GM19099 (cell line): ENCODE data around the gene TCP11L1.

Experiments
- POLR2A ChIP-seq: IDR thresholded peaks from 3 replicates; pipeline ENCODE4 v1.6.1; 2011; ENCODE audit warnings: low read depth; ENCODE audit not compliant: insufficient read length; ENCODE audit errors: extremely low read depth

TCP11L1 gene

DNA sequence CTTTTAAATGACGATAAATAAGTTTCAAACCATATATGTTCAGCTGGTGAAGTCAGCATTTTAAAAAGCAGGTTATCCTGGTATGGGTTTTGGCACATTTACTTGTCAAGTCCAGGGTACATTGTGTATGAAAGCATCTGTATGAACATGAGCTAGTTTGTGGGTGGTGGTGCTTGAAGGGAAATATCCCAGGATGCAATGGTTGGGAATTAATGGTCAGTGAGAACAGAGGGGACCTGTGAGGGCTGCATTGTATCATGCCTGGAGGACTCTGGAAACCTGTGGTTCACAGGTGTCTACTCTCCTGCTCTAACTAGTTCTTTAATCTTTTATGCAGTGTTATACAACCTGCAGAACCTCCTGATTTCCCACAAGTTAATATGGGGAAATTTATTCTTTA lies 17.9 kb upstream of the TCP11L1 start:
- TF ChIP-seq POLR2A: no peak

DNA sequence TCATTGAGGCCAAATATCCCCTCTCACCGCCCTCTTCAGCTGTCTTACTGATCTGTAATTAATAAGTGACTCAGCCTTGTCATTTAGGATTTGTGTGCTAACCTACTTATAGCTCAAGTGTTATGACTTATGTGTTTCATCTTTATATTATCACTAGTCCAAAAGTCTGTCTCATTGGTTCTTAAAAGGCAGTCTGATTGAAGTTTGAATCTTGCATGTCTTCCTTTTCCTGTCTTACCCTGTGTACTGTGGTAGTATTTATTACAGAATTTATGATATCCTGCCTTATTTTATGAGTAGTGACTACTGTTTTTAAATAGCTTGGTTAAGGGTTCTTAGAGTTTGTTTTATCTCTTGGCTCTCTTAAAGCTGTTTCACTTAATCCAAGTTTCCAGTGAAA lies 17.4 kb upstream of the TCP11L1 start:
- no peak for TF ChIP-seq POLR2A

DNA sequence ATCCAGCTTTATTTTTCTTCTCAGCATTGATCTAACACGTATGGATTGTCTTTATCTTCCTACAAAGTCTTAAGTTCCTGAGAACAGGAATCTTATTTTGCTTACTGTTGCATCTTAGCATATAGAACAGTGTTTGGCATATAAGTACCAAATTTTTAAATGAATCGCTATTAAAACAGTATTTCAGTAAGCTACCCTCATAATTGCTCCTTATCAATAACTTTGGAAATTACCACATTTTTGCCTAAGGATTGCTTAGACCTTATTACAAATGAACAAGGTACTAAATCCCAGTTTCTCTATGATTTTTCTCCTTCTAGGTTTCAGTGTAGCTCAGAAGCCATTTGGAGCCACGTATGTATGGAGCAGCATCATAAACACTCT lies 14.0 kb upstream of the TCP11L1 start:
- no peak for TF ChIP-seq POLR2A

DNA sequence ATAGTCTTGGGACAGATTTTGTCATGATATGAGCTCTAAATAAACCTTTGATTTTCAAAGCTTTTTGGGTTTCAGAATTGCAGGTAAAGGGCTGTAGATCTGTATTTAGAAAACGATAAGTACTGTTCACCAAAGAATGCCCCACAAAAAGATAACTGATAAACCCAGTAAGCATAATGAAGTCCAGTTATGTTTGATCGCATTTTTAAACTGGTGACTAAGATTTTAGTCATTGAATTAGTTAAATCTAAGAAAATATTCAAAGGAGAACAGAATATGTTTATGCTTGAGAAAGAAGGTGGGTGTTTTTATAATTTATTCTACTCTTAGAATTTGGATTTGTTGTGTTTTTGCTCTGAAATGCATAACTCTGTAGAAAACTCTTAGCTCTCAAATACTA lies 12.1 kb upstream of the TCP11L1 start:
- no peak for TF ChIP-seq POLR2A

DNA sequence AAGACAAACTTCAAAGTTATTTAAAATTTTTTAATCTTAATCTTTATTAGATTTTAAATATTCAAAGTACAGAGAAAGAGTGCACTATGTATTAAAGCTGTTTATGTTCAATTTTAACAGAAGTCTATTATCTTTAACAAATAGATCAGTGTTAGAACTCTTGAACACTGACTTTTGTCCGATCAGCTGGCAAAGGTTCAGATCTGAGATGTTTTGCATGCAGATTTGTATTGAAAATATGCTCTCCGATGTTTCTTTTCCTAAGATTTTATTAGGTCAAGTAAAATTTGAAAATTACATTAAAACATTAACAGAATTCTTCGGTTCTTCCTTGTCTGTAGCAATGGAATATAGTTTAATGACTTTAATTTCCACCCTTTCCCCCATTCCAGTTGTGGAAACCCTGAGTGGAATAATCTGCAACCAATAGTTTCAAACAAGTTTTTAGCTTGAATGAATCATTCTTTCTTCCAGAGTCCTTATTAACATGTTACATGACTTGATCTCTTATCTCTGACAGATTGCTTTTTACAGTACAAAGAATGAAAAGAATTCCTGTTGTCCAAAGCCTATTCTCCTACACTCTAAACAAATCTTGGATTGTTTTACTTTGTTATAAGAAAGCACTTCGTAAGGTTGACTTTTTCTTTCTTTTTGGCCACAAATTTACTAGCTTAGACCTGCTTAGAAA lies 11.4 kb upstream of the TCP11L1 start:
- no peak for TF ChIP-seq POLR2A

DNA sequence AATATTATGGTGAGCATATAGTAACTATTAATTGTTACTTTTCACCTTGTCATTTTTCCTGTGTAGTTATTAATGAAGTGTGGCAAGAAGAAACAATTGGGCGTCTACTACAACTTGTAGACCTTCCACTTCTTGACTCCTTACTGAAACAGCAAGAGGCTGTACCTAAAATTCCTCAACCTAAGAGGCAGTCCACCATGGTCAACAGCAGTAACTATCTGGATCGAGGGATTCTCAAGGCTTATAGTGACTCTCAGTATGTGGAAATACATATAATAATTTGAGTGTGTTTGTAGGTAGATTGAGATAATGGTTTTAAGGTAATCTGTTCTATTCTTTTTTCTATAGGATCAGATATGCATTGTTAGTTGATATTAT lies 10.8 kb upstream of the TCP11L1 start:
- no peak for TF ChIP-seq POLR2A

DNA sequence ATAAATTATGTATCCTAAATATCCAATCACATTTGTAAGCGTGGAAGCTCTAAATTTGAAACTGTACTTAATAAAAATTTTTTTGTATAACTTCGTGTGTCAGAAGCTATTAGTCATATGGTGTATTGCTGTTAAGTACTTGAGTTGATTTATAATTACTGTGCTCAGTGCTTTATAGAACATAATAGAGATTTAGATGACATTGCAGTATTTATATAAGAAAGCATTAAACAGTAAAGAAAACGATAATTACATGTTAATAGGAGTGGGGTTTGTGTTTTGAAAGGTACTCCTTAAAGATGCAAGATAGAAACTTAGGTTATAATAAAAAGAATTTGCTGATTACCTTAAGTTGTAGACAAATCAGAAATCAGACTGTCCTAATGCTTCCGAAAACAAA lies 5.9 kb upstream of the TCP11L1 start:
- TF ChIP-seq POLR2A: no peak

DNA sequence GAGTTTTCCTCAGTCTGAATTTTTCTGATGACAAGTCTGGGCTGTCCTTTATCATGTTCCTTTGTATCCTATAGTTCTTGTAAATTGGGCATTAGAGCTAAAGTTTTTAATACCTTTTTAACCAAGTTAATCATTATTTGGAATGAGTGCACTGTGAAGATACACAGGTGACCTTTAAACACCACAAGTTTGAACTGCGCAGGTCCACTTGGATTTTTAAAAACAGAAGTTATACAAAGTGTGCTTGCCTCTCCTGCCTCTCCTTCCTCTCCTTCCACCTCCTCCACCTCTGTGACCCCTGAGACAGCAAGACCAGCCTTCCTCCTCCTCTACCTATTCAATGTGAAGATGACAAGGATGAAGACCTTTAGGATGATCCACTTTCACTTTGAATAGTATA lies 4.4 kb upstream of the TCP11L1 start:
- TF ChIP-seq POLR2A: no peak

DNA sequence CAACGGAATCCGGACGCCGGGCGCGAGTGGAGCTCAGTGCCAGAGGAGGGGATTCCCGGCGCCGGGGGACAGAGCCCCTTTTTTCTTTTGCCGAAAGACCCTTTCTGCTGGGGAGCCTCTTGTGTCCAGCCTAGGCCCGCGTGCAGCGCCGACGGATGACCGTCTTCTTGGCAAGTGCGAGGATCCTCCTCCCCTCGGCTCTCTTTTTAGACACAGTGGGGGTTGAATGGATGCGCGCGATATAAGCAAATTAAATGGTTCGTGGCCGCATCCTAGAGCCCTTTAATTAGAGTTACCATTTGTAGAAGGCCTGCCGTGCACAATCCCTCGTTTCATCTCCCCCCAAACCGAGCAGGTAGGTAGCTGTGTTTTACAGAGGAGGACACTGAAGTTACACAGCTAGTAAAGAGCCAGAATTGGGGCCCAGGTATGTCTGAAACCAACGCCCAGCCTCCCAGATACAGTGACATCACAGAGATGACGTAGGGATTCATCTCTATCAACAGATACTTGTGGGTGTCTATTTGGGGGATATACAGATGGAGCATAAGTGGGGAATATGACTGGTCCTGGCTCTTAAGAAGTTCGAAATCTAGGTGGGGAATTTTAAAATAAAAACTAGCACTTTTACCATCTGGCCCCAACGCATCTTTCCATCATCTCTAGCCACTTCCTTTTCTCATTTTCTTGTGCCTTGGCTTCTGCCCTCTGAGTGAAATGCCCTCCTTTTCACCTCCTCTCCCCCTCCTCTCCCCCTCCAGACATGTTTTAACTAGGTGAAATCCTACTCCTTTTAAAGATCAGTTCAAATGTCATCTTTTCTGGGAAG lies 875 bp downstream of the TCP11L1 start:
- no peak for TF ChIP-seq POLR2A

DNA sequence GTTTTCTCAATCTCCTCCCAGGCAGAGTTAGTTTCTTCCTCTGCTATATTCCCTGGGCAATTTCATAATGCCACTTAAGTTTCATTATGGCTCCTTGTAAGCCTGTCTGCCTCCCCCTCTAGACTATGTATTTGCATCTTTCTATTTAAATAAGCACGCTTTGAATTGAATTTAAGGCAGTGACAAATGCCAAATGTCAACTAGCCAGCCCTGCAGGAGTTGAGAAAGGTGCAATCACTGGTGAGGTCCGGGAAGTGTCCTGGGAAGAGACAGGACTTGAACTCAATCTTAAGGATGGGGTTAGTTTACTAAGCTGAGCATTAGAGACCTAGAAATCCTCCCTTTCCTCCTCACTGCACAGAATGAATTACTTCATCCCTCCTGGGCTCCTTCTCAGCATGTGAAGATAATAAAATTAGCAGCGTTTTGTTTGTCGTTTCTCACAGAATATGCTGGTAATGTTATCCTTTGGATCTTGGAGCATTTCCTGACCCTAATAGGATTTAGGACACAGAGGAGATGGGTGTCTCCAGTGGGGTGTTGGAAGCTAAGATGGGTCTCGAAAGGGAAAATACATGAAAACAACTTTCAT lies 1.6 kb downstream of the TCP11L1 start:
- TF ChIP-seq POLR2A: no peak

DNA sequence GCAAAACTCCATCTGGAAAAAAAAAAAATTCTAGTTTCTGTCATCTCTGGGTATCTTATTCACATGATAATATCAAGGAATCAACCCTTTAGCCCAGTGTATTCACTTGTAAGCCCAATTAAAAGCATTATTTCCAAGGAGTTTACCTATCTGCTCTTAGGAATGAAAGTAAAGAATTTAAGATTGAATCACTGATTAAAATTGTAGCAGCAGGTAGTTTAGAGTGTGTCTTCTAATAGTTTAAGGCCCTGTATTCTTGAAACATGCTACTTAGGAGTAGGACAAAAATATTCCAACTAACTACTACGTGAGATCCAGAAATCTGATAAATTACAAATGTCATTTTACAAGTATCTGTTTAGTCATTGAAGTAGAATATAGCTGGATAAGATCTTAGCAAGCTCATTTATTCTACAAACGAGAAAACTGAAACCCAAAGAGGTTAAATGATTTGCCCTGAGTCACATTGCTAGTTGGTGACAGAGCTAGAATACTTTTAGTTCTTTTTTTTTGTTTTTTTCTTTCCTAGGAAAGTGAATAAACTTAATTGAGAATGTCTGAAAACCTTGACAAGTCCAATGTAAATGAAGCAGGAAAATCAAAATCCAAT lies 4.0 kb downstream of the TCP11L1 start:
- TF ChIP-seq POLR2A: no peak

DNA sequence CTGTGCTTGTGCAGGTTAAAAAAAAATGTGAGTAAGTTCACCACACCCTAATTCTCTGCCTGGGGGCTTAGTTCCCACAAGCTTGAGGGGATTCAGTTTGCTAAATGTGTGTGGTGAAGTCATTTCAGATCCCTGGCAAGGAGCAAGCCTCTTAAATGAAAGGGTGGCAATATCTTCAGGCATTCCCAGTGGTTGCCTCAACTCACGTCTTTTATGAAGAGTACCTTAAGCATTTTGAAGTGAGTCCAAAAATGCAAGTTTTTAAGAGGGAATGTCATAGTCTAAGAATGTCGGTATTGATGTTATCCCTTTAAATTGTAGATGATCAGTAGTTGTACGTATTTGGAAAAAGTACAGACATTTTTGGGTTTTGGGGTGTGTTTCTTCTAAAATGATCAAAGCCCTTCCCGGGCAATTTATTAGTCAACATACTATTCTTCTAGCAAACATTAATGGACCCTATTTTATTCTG lies 4.9 kb downstream of the TCP11L1 start:
- TF ChIP-seq POLR2A: no peak

DNA sequence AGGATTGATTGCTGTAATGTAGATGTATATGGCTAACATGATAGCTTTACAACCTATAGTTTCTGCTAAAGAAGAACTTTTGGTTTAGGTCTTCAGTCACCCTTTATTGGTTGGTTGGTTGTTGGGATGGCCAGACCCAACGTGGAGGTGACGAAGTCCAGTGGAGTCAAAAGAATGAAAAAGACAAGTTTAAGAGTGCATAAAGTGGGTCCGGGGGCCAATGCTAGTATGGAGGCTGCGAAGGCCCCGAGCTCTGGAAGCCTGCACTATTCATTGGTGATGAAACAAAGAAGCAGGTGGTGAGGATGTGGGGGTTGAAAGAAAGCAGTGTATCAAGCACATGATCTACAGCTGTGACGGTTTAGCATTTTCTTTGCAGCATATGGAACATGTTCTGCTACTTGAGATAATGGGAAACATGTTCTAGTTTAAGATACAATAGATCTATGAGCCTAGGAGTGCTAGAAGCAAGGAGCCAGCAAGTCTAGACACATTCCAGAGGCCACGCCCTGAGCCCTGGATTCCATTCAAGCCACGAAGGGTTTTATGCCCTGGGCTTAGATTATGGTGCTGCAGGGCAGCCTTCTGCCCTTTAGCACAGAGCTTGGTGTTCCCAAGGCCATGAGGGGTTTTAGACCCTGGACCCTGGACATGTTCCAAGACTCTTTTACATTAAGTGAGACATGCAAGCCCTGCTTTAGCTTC lies 6.3 kb downstream of the TCP11L1 start:
- TF ChIP-seq POLR2A: no peak

DNA sequence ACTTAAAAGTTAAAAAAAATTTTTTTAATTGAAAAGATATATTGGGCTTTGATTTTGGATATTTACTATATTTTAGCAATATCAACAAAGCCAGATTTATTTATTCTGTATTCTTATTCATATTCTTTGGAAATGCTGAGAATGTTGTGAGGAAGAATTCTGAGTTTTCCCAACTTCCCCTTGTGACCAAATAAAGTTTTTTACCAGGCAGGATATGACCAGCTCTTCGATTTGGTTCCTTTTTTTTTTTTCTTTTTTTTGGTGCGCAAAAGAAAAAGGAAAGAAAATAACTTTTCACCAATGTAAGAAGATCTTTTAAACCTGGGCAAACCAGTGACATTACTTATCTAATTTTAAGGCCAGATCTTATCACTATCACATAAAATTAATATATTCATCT lies 12.9 kb downstream of the TCP11L1 start:
- no peak for TF ChIP-seq POLR2A

DNA sequence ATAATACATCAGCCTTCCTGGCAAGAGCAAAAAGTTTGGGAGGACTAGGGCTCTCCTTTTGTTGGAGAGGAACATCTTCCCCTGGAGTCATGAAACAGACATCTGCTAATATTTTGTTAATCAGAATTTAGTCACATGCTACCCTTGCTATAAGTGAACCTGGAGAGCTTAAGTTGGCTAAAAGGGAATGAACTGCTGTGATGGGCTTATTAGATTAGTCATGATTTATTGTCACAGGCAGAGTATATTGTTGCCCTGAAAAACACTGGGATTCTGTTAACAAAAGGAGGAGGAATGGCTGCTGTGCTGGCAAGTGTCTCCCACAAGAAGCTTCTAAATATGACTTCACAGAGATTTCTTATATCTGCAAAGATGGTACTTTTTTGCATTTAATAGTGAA lies 16.0 kb downstream of the TCP11L1 start:
- TF ChIP-seq POLR2A: no peak

DNA sequence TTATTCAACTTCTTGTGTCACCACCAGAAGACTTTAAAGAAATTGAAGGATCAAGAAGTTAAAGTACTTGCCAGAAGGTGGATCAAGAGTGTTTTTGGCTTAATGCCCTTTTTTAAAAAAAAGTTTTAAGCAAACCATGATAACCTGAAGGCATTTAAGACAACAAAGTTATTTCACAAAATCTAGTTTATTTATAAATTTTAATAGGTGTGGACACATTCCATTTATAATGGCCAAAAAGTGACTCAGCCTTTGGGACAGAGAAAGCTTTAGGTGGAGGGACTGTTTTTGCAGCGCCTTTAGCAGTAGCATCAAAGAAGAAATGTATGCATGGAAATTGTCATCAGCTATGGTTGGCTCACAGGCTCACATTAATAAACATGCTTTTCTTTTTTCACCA lies 17.9 kb downstream of the TCP11L1 start:
- no peak for TF ChIP-seq POLR2A
